Left kidney (tissue), 2 donors: ENCODE data around the gene HLA-DPB1. TPM values are rescaled to one million over a fixed set of nuclear protein-coding genes. Genes with fewer than 3 reads are reported as not detected.

Experiments used
- DNase-seq: peaks from one replicate; pipeline ENCODE4 v3.0.0-alpha.2; 2013
- polyA plus RNA-seq: library from polyadenylated mRNA; unstranded; fragments of 120-200 nt; gene quantifications from one replicate; pipeline ENCODE4 v1.2.1, GENCODE V29; 2013; ENCODE audit not compliant: insufficient read length

HLA-DPB1 gene
- polyA plus RNA-seq, 1 donor = 13.5 TPM

DNA sequence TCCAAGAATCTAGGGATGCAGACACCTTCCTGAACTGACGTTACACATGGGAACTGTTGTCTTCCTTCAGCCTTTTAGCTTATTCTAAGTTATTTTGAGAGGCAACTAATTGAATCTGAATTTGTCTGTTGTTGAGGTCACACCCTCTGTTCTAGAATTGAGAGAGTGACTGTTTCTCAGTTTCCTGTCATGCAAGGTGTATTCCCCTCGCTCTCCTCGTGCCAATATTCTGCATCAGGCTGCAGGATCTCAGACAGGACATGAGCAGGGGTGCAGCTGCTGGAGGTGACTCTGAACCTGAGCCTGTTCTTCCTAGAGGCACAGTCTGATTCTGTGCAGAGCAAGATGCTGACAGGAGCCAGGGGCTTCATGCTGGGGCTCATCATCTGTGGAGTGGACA lies 52.5 kb downstream of the HLA-DPB1 start:
- DNase-seq = no peak

DNA sequence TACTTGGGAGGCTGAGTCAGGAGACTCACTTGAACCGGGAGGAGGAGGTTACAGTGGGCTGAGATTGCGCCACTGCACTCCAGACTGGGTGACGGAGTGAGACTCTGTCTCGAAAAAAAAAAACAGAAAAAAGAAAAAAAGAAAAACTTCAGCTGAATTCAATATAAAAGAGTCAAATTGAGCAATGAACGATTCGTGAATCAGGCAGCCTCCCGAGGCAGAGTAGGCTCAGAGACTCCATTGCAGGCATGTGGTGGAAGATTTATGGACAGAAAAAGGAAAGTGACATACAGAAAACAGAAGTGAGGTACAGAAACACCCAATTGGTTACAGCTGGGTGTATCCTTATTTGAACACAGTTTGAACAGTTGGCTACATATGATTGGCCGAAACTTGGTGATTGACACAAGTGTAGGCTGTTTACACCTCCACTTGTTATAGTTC lies 56.3 kb downstream of the HLA-DPB1 start:
- DNase-seq = no peak

DNA sequence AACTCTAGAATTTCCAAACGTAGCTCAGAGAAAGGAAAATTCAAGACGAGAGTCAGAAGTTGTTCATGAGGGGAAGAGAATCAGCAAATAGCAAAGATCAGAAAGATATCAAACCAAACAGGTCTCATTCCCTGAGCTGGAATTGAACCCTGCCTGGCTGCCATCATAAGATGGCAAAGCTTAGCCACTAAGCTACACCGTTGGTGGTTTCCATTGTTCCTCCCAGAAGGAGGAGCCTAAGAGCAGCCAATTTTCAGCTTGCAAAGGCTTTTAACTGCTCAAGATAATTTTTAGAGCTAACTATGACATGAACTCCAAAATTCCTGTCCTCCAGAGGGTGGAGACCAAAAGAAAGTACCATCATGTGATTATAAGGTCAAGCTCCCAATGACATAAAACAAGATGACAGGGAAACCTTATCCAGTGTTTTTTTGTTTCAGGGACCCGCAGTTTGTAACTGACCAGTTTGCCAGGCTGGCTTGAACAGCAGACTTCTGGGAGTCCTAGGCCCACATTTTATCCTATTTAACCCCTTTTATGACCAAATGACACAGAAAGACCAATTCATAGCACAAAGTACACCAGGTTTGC lies 60.6 kb downstream of the HLA-DPB1 start:
- DNase-seq = no peak

Other genes starting within 250 kb of the HLA-DPB1 start
- gene TAP2, start 237.3 kb upstream of the HLA-DPB1 start, polyA plus RNA-seq = 11.5 TPM
- gene PSMB8, start 231.9 kb upstream of the HLA-DPB1 start, polyA plus RNA-seq = 18.8 TPM
- 7.7 TPM for gene TAP1, start 222.3 kb upstream of the HLA-DPB1 start, polyA plus RNA-seq
- gene PSMB9, start 221.8 kb upstream of the HLA-DPB1 start, polyA plus RNA-seq = 4.2 TPM
- gene HLA-DMB, start 135.0 kb upstream of the HLA-DPB1 start, polyA plus RNA-seq = 64.6 TPM
- 14.7 TPM for gene HLA-DMA, start 122.9 kb upstream of the HLA-DPB1 start, polyA plus RNA-seq
- gene BRD2, start 107.4 kb upstream of the HLA-DPB1 start, polyA plus RNA-seq = 357 TPM
- 5.9 TPM for gene HLA-DOA, start 66.4 kb upstream of the HLA-DPB1 start, polyA plus RNA-seq
- gene HLA-DPA1, start 2.3 kb upstream of the HLA-DPB1 start, polyA plus RNA-seq = 20.2 TPM
- 5.9 TPM for gene COL11A2, start 116.5 kb downstream of the HLA-DPB1 start, polyA plus RNA-seq
- gene RXRB, start 124.7 kb downstream of the HLA-DPB1 start, polyA plus RNA-seq = 65.6 TPM
- gene SLC39A7, start 124.9 kb downstream of the HLA-DPB1 start, polyA plus RNA-seq = 115 TPM
- gene HSD17B8, start 128.7 kb downstream of the HLA-DPB1 start, polyA plus RNA-seq = 23.9 TPM
- 53.4 TPM for gene RING1, start 132.5 kb downstream of the HLA-DPB1 start, polyA plus RNA-seq
- gene VPS52, start 195.9 kb downstream of the HLA-DPB1 start, polyA plus RNA-seq = 100 TPM
- gene RPS18, start 196.1 kb downstream of the HLA-DPB1 start, polyA plus RNA-seq = 2,698 TPM
- gene B3GALT4, start 201.1 kb downstream of the HLA-DPB1 start, polyA plus RNA-seq = 4.0 TPM
- gene WDR46, start 213.2 kb downstream of the HLA-DPB1 start, polyA plus RNA-seq = 59.7 TPM
- gene PFDN6, start 213.6 kb downstream of the HLA-DPB1 start, polyA plus RNA-seq = 65.4 TPM
- gene RGL2, start 223.0 kb downstream of the HLA-DPB1 start, polyA plus RNA-seq = 119 TPM
- gene TAPBP, start 238.1 kb downstream of the HLA-DPB1 start, polyA plus RNA-seq = 37.6 TPM
- gene ZBTB22, start 241.8 kb downstream of the HLA-DPB1 start, polyA plus RNA-seq = 20.9 TPM
- gene DAXX, start 247.0 kb downstream of the HLA-DPB1 start, polyA plus RNA-seq = 59.0 TPM